OCI-LY7 (cell line): ENCODE measurements around the gene FAM131C. TPM values are rescaled to one million over a fixed set of nuclear protein-coding genes. Genes with fewer than 3 reads are reported as not detected.

Experiments
- BruUV-seq: library from RNA; stranded (reverse); fragments of 400-500 nt; replicated peaks from 2 replicates; lab custom pipeline; 2021; lab: Mats Ljungman, UMichigan
- CTCF ChIA-PET: fragments of 300-600 bp; sonication (Branson Sonifier 250); formaldehyde crosslinking; loops from one replicate; lab custom pipeline; 2022; ENCODE audit warnings: antibody characterized with exemption; ENCODE audit not compliant: unreplicated experiment; lab: Charles Lee
- POLR2A ChIA-PET: fragments of 300-600 bp; sonication (Branson Sonifier 250); formaldehyde crosslinking; loops from one replicate; lab custom pipeline; 2022; ENCODE audit warnings: antibody characterized with exemption; lab: Charles Lee
- DNase-seq: peaks from one replicate; pipeline ENCODE4 v3.0.0-alpha.2; 2015; ENCODE audit warnings: low spot score
- H2AFZ ChIP-seq: fragments of 200-600 bp; sonication (generic), shearing (Covaris generic); 2 replicates; pipeline ENCODE4 v1.6.1; 2014; ENCODE audit warnings: mild to moderate bottlenecking, antibody characterized with exemption, low read length, moderate library complexity
- H3K27ac ChIP-seq: fragments of 200-600 bp; sonication (generic); 2 replicates; pipeline ENCODE4 v1.5.1; 2014; ENCODE audit warnings: mixed run types, low read depth, mild to moderate bottlenecking, moderate library complexity, low read length, inconsistent platforms; ENCODE audit not compliant: poor library complexity, severe bottlenecking
- H3K36me3 ChIP-seq: fragments of 200-600 bp; sonication (generic); 2 replicates; pipeline ENCODE4 v1.6.1; 2014; ENCODE audit warnings: mild to moderate bottlenecking, antibody characterized with exemption, low read length, moderate library complexity, mixed read lengths; ENCODE audit not compliant: insufficient read depth
- H3K4me1 ChIP-seq: fragments of 200-600 bp; sonication (generic); 2 replicates; pipeline ENCODE4 v1.5.1; 2014; ENCODE audit warnings: mild to moderate bottlenecking, low read length; ENCODE audit not compliant: insufficient read depth, poor library complexity, severe bottlenecking
- H3K4me2 ChIP-seq: fragments of 200-600 bp; sonication (generic); 2 replicates; pipeline ENCODE4 v1.6.1; 2014; ENCODE audit warnings: mild to moderate bottlenecking, low read length
- H3K4me3 ChIP-seq: fragments of 200-600 bp; sonication (generic); 2 replicates; pipeline ENCODE4 v1.5.1; 2014; ENCODE audit warnings: mild to moderate bottlenecking, low read depth, low read length; ENCODE audit not compliant: poor library complexity, severe bottlenecking
- H3K79me2 ChIP-seq: fragments of 200-600 bp; sonication (generic); 2 replicates; pipeline ENCODE4 v1.6.1; 2016; ENCODE audit warnings: low read depth, mild to moderate bottlenecking, low read length, moderate library complexity, mixed read lengths; ENCODE audit not compliant: insufficient read depth
- H3K9me2 ChIP-seq: fragments of 200-600 bp; sonication (generic); 2 replicates; pipeline ENCODE4 v1.6.1; 2016; ENCODE audit warnings: mild to moderate bottlenecking, low read length, mixed read lengths; ENCODE audit not compliant: insufficient read depth
- H3K9me3 ChIP-seq: fragments of 200-600 bp; sonication (generic); 2 replicates; pipeline ENCODE4 v1.6.1; 2014; ENCODE audit warnings: mild to moderate bottlenecking, mixed run types, low read length, mixed read lengths
- H4K20me1 ChIP-seq: fragments of 200-600 bp; sonication (generic); 2 replicates; pipeline ENCODE4 v1.6.1; 2014; ENCODE audit warnings: mild to moderate bottlenecking, antibody characterized with exemption, low read length, moderate library complexity, mixed read lengths; ENCODE audit not compliant: insufficient read depth
- EZH2phosphoT487 ChIP-seq: fragments of 200-600 bp; sonication (generic); IDR thresholded peaks from 2 replicates; pipeline ENCODE4 v1.6.1; 2018; ENCODE audit warnings: low read depth, borderline replicate concordance, mild to moderate bottlenecking, mixed run types, antibody characterized with exemption, low read length, moderate library complexity, mixed read lengths
- intact Hi-C: fragments of 100-400 bp; cut with micrococcal nuclease; formaldehyde crosslinking; loops from one replicate; pipeline ENCODE4 v1.10.0; 2022; ENCODE audit not compliant: unreplicated experiment
- total RNA-seq, 2 experiments: library from RNA; depleted of rRNA in 1 of 2; stranded (reverse); fragments of >200 nt in 1 of 2; shearing (Covaris generic) in 1 of 2; gene quantifications; 2 replicates each; pipeline ENCODE4 v1.2.3, GENCODE V29; 2014 to 2022
- TF ChIP-seq, protein P1 (sequence below): fragments of 200-600 bp; sonication (generic); conservative IDR thresholded peaks from 2 replicates; pipeline ENCODE4 v1.5.1; 2014; ENCODE audit warnings: mild to moderate bottlenecking, antibody characterized with exemption, low read length, moderate library complexity, mixed read lengths

Gene FAM131C
- total RNA-seq, 2 experiments from 2014 or later: not detected

DNA sequence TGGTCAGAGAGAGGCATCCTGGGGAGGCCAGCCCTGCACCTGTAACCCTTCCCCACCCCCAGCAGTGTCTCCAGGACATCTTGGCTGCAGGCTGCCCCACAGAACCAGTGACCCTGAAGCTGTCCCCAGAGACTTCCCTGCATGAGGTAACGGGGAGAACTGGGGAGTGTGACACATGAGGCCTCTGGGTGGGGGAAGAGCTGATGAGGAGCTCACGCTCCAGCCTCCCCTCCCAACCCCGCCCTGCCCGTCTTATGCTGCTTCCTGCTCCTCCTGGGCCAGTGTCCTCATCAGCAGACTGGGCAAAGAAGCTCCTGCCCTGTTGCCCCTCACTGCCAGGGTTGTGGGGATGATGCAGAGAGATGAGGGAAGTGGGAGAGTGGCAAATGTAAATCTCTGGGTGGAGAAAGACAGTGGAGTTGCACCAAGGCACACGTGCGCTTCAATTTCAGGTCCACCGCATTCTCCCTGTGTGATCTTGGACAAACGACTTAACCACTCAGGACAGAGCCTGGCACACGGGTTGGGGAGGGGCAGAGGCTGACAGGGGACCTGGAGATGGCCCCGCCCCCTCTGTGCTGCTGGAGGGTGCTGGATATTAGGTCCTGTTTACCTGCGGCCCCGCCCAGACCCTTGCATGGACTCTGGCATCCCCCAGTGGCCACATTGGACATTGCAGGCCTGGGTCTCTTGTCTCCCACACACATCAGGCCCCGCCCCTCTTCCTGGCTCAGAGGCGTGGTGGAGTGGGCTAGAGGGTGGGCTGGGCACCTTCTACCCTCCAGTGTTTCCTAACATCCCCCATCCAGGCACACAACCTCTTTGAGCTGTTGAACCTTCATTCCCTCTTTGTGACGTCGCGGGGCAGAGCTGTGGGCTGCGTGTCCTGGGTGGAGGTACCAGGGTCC lies 17.6 kb downstream of the FAM131C start:
- intact Hi-C loops: loop anchor here (1.0 to 2.0 kb wide), 3 partner anchors 23 to 253 kb away; no protein-coding TSS in a partner anchor
- CTCF ChIA-PET: interaction anchor here (0.8 to 2.1 kb wide), 2 partner anchors 18 to 47 kb away, joined by 3 to 6 read pairs; no protein-coding TSS in a partner anchor
- DNase-seq: peak; percentile 83
- Histone ChIP-seq H3K27ac (no peak overlapping the region), H3K9me3 (no peaks in the 10 kb centered on the region), H3K9me2 (no peaks in the 10 kb centered on the region), H2AFZ (no peak overlapping the region), H3K4me2 (no peak overlapping the region; the same call in 1 of the 2 replicates), H3K79me2 (no peaks in the 10 kb centered on the region), H3K36me3 (no peaks in the 10 kb centered on the region), H3K4me1 (no peaks in the 10 kb centered on the region), H4K20me1 (no peaks in the 10 kb centered on the region), H3K4me3 (no peak overlapping the region)
- POLR2A ChIA-PET: interaction anchor here (0.6 to 2.0 kb wide), 2 partner anchors 14 to 325 kb away, joined by 3 to 6 read pairs; no protein-coding TSS in a partner anchor
- no TSS peak for BruUV-seq
- TF ChIP-seq EZH2phosphoT487: no peak
- TF ChIP-seq, protein P1, sequence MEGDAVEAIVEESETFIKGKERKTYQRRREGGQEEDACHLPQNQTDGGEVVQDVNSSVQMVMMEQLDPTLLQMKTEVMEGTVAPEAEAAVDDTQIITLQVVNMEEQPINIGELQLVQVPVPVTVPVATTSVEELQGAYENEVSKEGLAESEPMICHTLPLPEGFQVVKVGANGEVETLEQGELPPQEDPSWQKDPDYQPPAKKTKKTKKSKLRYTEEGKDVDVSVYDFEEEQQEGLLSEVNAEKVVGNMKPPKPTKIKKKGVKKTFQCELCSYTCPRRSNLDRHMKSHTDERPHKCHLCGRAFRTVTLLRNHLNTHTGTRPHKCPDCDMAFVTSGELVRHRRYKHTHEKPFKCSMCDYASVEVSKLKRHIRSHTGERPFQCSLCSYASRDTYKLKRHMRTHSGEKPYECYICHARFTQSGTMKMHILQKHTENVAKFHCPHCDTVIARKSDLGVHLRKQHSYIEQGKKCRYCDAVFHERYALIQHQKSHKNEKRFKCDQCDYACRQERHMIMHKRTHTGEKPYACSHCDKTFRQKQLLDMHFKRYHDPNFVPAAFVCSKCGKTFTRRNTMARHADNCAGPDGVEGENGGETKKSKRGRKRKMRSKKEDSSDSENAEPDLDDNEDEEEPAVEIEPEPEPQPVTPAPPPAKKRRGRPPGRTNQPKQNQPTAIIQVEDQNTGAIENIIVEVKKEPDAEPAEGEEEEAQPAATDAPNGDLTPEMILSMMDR: peak; percentile 78

DNA sequence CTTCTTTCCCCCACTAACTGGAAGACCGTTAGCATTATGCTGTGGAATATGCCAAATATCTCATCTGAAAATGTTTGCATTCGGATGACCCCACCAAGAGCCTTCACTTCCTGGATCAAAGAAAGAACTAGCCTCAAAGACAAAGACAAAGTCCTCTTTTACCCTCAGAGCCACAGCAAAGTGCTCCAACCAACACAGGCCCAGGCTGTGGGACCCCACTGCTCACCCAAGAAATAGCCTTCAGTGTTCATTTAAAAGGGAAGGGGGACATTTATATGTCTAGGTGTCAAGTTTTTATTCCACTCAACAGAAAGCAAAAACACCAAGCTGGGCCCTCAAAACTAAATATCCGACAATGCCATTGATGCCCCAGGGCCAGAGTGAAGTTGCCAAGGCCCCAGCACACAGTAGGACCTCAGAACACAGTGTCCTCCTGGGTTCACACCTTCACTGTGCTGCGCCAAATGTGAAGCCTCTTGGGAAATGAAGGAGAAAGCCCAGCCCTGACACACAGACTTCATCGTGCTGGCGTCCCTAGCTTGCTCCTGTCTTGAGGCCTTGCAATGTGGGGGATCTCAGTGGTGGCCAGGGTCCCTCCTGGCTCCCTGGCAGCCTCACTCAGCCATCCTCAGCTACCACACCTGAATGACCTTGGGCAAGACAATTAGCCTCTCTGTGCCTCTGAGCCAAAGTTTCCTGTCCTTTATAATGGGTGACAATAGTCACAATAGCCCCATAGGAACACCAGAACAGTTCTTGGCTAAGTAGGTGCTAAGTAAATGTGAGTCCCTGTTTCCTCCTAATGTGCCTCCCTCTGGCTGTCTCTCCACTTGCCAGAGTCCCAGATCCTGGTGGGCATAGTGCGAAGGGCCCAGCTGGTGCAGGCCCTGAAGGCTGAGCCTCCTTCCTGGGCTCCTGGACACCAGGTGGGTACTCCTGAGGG lies 18.6 kb downstream of the FAM131C start:
- Histone ChIP-seq H3K4me2 (no peak overlapping the region), H3K79me2 (no peaks in the 10 kb centered on the region), H3K9me2 (no peaks in the 10 kb centered on the region), H3K4me1 (no peaks in the 10 kb centered on the region), H2AFZ (no peak overlapping the region), H4K20me1 (no peaks in the 10 kb centered on the region), H3K36me3 (no peaks in the 10 kb centered on the region), H3K9me3 (no peaks in the 10 kb centered on the region), H3K4me3 (no peak overlapping the region), H3K27ac (no peak overlapping the region)
- DNase-seq: no peak
- POLR2A ChIA-PET: interaction anchor here (2.0 kb wide), 1 partner anchor 15 kb away, joined by 6 read pairs; no protein-coding TSS in a partner anchor
- intact Hi-C loops: no loop called here
- TF ChIP-seq, protein P1: no peak
- no TSS peak for BruUV-seq
- CTCF ChIA-PET: interaction anchor here (0.6 to 2.1 kb wide), 3 partner anchors 8 to 46 kb away, joined by 3 to 8 read pairs (median 6); no protein-coding TSS in a partner anchor
